Measurements from ENCODE around the gene TEF.

The TEF gene

GRCh38 chr22:41344189-41344788 lies 37.5 kb upstream of the TEF start:
- H3K36me3 ChIP-seq (replicated peaks; ENCODE audit: low read depth, low read length): peaks cover 63% of the 10 kb centered on the region
- TF ChIP-seq EZH2phosphoT487 (IDR thresholded peaks at IDR 0.05; ENCODE audit: low read depth) (no peak), CTCF (IDR thresholded peaks at IDR 0.05; ENCODE audit: low read depth, low read length) (no peak)

DNA sequence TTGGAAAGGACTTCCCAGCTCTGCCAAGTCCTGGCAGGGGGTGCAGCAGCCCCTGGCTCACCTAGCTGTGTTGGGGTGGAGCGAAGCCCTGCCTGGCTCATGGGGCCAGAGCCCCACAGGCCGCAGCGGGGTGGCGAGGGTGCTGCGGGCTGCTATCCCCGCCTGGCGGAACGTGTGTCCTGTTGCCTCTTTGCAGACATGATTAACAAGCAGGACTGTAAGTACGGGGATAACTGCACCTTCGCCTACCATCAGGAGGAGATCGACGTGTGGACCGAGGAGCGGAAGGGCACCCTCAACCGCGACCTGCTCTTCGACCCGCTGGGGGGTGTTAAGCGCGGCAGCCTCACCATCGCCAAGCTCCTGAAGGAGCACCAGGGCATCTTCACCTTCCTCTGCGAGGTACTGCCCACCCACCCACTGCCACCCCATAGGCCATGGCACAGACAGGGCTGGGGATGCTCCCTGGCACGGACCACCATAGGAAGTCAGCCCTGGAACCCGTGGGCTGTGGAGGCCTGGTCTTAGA lies 35.9 kb upstream of the TEF start:
- no peak for TF ChIP-seq CTCF (IDR thresholded peaks at IDR 0.05; ENCODE audit: low read depth, low read length)
- TF ChIP-seq EZH2phosphoT487 (IDR thresholded peaks at IDR 0.05; ENCODE audit: low read depth): no peak
- H3K4me3 ChIP-seq (ENCODE audit: low read length): no peak overlapping the region
- H3K9me3 ChIP-seq (ENCODE audit: insufficient read depth, low read length): no peaks in the 10 kb centered on the region
- H3K4me2 ChIP-seq (ENCODE audit: low read length): no peak overlapping the region
- peaks cover 10% of the 10 kb centered on the region; the same call in 1 of the 2 replicates for H3K4me1 ChIP-seq (ENCODE audit: low read length)
- no peaks in the 10 kb centered on the region; the same call in 1 of the 2 replicates for H4K20me1 ChIP-seq (ENCODE audit: insufficient read depth, low read length)
- H3K36me3 ChIP-seq (replicated peaks; ENCODE audit: low read depth, low read length): peaks cover 70% of the 10 kb centered on the region
- no peak overlapping the region for H2AFZ ChIP-seq (ENCODE audit: low read depth, low read length)
- no peak overlapping the region for H3K9ac ChIP-seq (ENCODE audit: low read length)
- no peaks in the 10 kb centered on the region for H3K27me3 ChIP-seq (ENCODE audit: low read depth, low read length)
- no peak overlapping the region for H3K27ac ChIP-seq (ENCODE audit: low read length)
- H3K79me2 ChIP-seq (ENCODE audit: low read length): no peaks in the 10 kb centered on the region

More at GRCh38 chr22:41344189-41344788, 37.5 kb upstream of the TEF start:
- H3K4me3 ChIP-seq (ENCODE audit: low read length): no peak overlapping the region
- H3K4me1 ChIP-seq (ENCODE audit: low read length): peaks cover 10% of the 10 kb centered on the region; the same call in 1 of the 2 replicates
- H3K9ac ChIP-seq (ENCODE audit: low read length): no peak overlapping the region
- no peak overlapping the region for H3K27ac ChIP-seq (ENCODE audit: low read length)
- no peak overlapping the region for H3K4me2 ChIP-seq (ENCODE audit: low read length)
- no peaks in the 10 kb centered on the region for H3K9me3 ChIP-seq (ENCODE audit: insufficient read depth, low read length)
- no peaks in the 10 kb centered on the region for H3K27me3 ChIP-seq (ENCODE audit: low read depth, low read length)
- no peak overlapping the region for H2AFZ ChIP-seq (ENCODE audit: low read depth, low read length)
- H4K20me1 ChIP-seq (ENCODE audit: insufficient read depth, low read length): no peaks in the 10 kb centered on the region
- H3K79me2 ChIP-seq (ENCODE audit: low read length): no peaks in the 10 kb centered on the region

- no peak overlapping the region for H3K4me2 ChIP-seq (ENCODE audit: low read length)
- H2AFZ ChIP-seq (ENCODE audit: low read depth, low read length): no peak overlapping the region
- TF ChIP-seq CTCF (IDR thresholded peaks at IDR 0.05; ENCODE audit: low read depth, low read length): no peak
- no peak for TF ChIP-seq EZH2phosphoT487 (IDR thresholded peaks at IDR 0.05; ENCODE audit: low read depth)
- H3K4me3 ChIP-seq (ENCODE audit: low read length): no peak overlapping the region
- H3K27me3 ChIP-seq (ENCODE audit: low read depth, low read length): no peaks in the 10 kb centered on the region
- H3K79me2 ChIP-seq (ENCODE audit: low read length): no peaks in the 10 kb centered on the region
- no peaks in the 10 kb centered on the region; the same call in 1 of the 2 replicates for H4K20me1 ChIP-seq (ENCODE audit: insufficient read depth, low read length)
- no peaks in the 10 kb centered on the region for H3K9me3 ChIP-seq (ENCODE audit: insufficient read depth, low read length)
- no peak overlapping the region for H3K9ac ChIP-seq (ENCODE audit: low read length)
- H3K36me3 ChIP-seq (replicated peaks; ENCODE audit: low read depth, low read length): peaks cover 76% of the 10 kb centered on the region
- H3K27ac ChIP-seq (ENCODE audit: low read length): no peak overlapping the region
- H3K4me1 ChIP-seq (ENCODE audit: low read length): peaks cover 3% of the 10 kb centered on the region; the same call in 1 of the 2 replicates
Measured at GRCh38 chr22:41347066-41347859, 34.5 kb upstream of the TEF start.

GRCh38 chr22:41348964-41349484 lies 32.7 kb upstream of the TEF start:
- no peak overlapping the region for H3K9ac ChIP-seq (ENCODE audit: low read length)
- no peaks in the 10 kb centered on the region for H3K4me1 ChIP-seq (ENCODE audit: low read length)
- H3K4me3 ChIP-seq (ENCODE audit: low read length): no peak overlapping the region
- H3K27me3 ChIP-seq (ENCODE audit: low read depth, low read length): no peaks in the 10 kb centered on the region
- H3K9me3 ChIP-seq (ENCODE audit: insufficient read depth, low read length): no peaks in the 10 kb centered on the region
- no peak overlapping the region for H3K4me2 ChIP-seq (ENCODE audit: low read length)
- H2AFZ ChIP-seq (ENCODE audit: low read depth, low read length): no peak overlapping the region
- no peaks in the 10 kb centered on the region; the same call in 1 of the 2 replicates for H4K20me1 ChIP-seq (ENCODE audit: insufficient read depth, low read length)
- peaks cover 68% of the 10 kb centered on the region for H3K36me3 ChIP-seq (replicated peaks; ENCODE audit: low read depth, low read length)
- no peaks in the 10 kb centered on the region for H3K79me2 ChIP-seq (ENCODE audit: low read length)
- TF ChIP-seq EZH2phosphoT487 (IDR thresholded peaks at IDR 0.05; ENCODE audit: low read depth) (no peak), CTCF (IDR thresholded peaks at IDR 0.05; ENCODE audit: low read depth, low read length) (no peak)
- H3K27ac ChIP-seq (ENCODE audit: low read length): no peak overlapping the region

Measured in OCI-LY3 (cell line).